Common myeloid progenitor, CD34-positive (primary cell): Measurements from ENCODE around the gene C6orf120.

ENCODE experiments used
- CTCF ChIA-PET: fragments of 350-600 bp; sonication (Branson Sonifier 250); formaldehyde crosslinking; loops from one replicate; lab custom pipeline; 2021; ENCODE audit warnings: antibody characterized with exemption; lab: Charles Lee
- POLR2A ChIA-PET: fragments of 350-600 bp; sonication (Branson Sonifier 250); formaldehyde crosslinking; loops from one replicate; lab custom pipeline; 2021; ENCODE audit warnings: antibody characterized with exemption; lab: Charles Lee
- DNase-seq, 3 donors: peaks; one replicate each; pipeline versions ENCODE4 v3.0.0 to v3.0.0-alpha.2; 2013
- H3K27ac ChIP-seq, 2 experiments: 1 replicate in 1 of 2; 2 replicates in 1 of 2; pipeline ENCODE4 v1.7.0; 2013; ENCODE audit warnings: inconsistent platforms in 2 of 2, low read length in 2 of 2, mild to moderate bottlenecking in 2 of 2, low read depth in 1 of 2, moderate library complexity in 1 of 2; ENCODE audit not compliant: severe bottlenecking in 2 of 2, insufficient read depth in 1 of 2, poor library complexity in 1 of 2
- H3K27me3 ChIP-seq, 5 experiments: replicated peaks in 2 of 5; 1 replicate in 3 of 5; 2 replicates in 2 of 5; pipeline versions ENCODE4 v1.6.1 to v1.7.0; 2013; ENCODE audit warnings: low read length in 4 of 5, mild to moderate bottlenecking in 2 of 5, moderate library complexity in 2 of 5, inconsistent platforms in 1 of 5; ENCODE audit not compliant: insufficient read depth in 5 of 5, control insufficient read depth in 4 of 5
- H3K36me3 ChIP-seq, 4 experiments: 1 replicate in 2 of 4; 2 replicates in 2 of 4; pipeline versions ENCODE4 v1.6.1 to v1.7.0; 2013; ENCODE audit warnings: low read length in 3 of 4, control low read depth in 1 of 4, mild to moderate bottlenecking in 1 of 4; ENCODE audit not compliant: control insufficient read depth in 4 of 4, insufficient read depth in 4 of 4
- H3K4me1 ChIP-seq, 4 experiments: 1 replicate in 3 of 4; 2 replicates in 1 of 4; pipeline versions ENCODE4 v1.6.1 to v1.7.1; 2013; ENCODE audit warnings: low read length in 3 of 4, mild to moderate bottlenecking in 3 of 4, control low read depth in 1 of 4, inconsistent platforms in 1 of 4, moderate library complexity in 1 of 4; ENCODE audit not compliant: control insufficient read depth in 4 of 4, insufficient read depth in 4 of 4; ENCODE audit errors: control extremely low read depth in 1 of 4
- H3K4me3 ChIP-seq, 7 experiments: 1 replicate in 4 of 7; 2 replicates in 3 of 7; pipeline versions ENCODE4 v1.5.1 to v1.7.0; 2013; ENCODE audit warnings: mild to moderate bottlenecking in 7 of 7, low read length in 6 of 7, moderate library complexity in 6 of 7, inconsistent platforms in 2 of 7, low read depth in 2 of 7, control low read depth in 1 of 7; ENCODE audit not compliant: insufficient read depth in 4 of 7, control insufficient read depth in 1 of 7; ENCODE audit errors: extremely low read depth in 1 of 7
- H3K9me3 ChIP-seq, 5 experiments: 1 replicate in 4 of 5; 2 replicates in 1 of 5; pipeline versions ENCODE4 v1.6.1 to v1.7.1; 2013; ENCODE audit warnings: low read length in 4 of 5, mild to moderate bottlenecking in 2 of 5, inconsistent platforms in 1 of 5, low read depth in 1 of 5, moderate library complexity in 1 of 5; ENCODE audit not compliant: control insufficient read depth in 4 of 5, insufficient read depth in 2 of 5; ENCODE audit errors: control extremely low read depth in 1 of 5
- WGBS: methylation state at CpG from one replicate; pipeline ENCODE4 v1.1.5; 2013; ENCODE audit not compliant: insufficient coverage; 5-methylcytosine and 5-hydroxymethylcytosine counted together

The C6orf120 gene

DNA sequence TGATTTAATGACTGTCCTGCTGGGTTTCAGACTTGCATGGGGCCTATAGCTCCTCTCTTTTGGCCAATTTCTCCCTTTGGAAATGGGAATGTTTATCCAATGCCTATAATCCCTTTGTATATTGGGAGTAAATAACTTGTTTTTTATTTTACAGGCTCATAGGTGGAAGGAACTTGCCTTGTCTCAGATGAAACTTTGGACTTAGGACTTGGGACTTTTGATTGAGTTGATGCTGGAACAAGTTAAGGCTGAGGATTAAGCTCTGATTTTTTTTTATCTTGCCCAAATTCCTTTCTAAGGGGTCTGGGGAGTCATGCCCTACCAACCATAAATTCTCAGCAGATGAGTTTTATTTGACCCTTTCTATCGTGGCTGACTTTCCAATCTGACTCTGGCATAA, 23.6 kb upstream of the C6orf120 start:
- ChIA-PET POLR2A (no interaction called here), CTCF (no interaction called here)
- 90% methylated on average over 1 of the region's 1 CpG for WGBS
- Histone ChIP-seq H3K27ac (no peak overlapping the region), H3K4me3 (no peak overlapping the region), H3K27me3 (no peaks in the 10 kb centered on the region), H3K9me3 (peaks cover 0 to 22% (median 10%) of the 10 kb centered on the region in 5 experiments), H3K36me3 (peaks cover 7 to 53% (median 23%) of the 10 kb centered on the region in 4 experiments), H3K4me1 (no peaks in the 10 kb centered on the region)
- DNase-seq: no peak

DNA sequence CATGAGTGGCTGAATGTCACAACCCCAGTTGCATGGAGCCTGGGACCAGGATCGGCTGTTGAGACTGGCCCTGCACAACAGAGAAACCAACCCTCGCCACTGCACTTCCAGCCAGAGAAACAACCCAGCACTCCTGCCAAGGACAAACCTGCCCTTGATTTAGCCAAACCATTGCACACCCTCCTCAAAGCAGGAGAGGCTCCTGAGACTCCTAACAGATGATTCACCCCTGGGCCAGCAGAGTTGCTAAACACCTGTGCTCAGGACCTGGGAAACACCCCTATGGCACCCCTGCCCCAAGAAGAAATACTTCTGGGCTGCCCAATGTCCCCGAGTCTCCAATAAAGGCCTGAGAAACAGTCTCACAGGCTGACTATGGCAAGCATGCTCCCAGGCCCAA, 17.9 kb upstream of the C6orf120 start:
- peaks cover 12 to 78% (median 46%) of the 10 kb centered on the region in 4 experiments for H3K36me3 ChIP-seq
- H3K9me3 ChIP-seq: peaks cover 5 to 72% (median 28%) of the 10 kb centered on the region in 5 experiments
- no peaks in the 10 kb centered on the region for H3K4me1 ChIP-seq
- no peaks in the 10 kb centered on the region for H3K27me3 ChIP-seq
- 96% methylated on average over 3 of the region's 3 CpGs for WGBS
- no peak overlapping the region for H3K4me3 ChIP-seq
- no peak overlapping the region for H3K27ac ChIP-seq
- ChIA-PET POLR2A (no interaction called here), CTCF (no interaction called here)
- DNase-seq: no peak

DNA sequence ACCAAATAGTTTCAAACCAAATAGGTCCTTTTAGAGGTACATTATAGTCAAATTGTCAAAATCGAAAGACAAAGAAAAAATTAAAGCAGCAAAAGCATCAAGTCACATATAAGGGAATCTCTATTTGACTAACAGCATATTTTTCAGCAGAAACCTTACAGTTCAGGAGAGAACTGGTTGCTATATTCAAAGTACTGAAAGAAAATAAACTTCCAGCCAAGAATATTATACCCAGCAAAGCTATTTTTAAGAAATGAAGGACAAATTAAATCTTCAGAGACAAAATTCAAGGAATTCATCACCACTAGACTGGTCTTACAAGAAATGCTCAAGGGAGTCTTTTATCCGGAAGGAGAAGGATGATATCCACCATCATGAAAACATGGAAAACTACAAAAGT, 16.1 kb upstream of the C6orf120 start:
- no peak overlapping the region for H3K4me3 ChIP-seq
- WGBS: no CpG with 5 or more reads among the region's 2 CpGs
- POLR2A ChIA-PET: no interaction called here
- H3K36me3 ChIP-seq: peaks cover 10 to 85% (median 50%) of the 10 kb centered on the region in 4 experiments
- peaks cover 7 to 84% (median 35%) of the 10 kb centered on the region in 5 experiments for H3K9me3 ChIP-seq
- DNase-seq: peak in 1 of 3 donors; percentile 13
- H3K27ac ChIP-seq: no peak overlapping the region
- no peaks in the 10 kb centered on the region for H3K4me1 ChIP-seq
- no peaks in the 10 kb centered on the region for H3K27me3 ChIP-seq
- CTCF ChIA-PET: no interaction called here

DNA sequence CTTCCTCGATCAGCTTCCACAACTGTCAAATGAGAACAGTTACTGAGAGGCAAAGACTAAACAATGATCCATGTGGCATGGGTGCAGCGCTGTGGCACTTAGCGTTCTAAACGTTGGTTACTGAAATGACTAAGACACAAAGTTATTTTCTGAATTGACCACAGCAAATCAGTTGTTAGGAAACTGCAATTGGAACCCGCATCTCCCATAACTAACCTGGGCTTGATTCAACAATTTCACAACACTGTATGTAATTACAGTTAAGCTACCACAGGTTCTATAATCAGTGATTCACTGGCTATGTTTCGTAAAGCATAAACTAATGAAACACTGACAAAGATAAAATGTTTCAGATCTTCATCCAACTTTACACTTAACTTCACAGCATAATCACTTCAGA, 12.6 kb upstream of the C6orf120 start:
- Histone ChIP-seq H3K27ac (no peak overlapping the region), H3K27me3 (no peaks in the 10 kb centered on the region), H3K36me3 (peaks cover 5 to 65% (median 32%) of the 10 kb centered on the region in 4 experiments), H3K4me1 (no peaks in the 10 kb centered on the region), H3K9me3 (peaks cover 7 to 81% (median 31%) of the 10 kb centered on the region in 5 experiments), H3K4me3 (no peak overlapping the region)
- 97% methylated on average over 6 of the region's 6 CpGs for WGBS
- ChIA-PET CTCF (no interaction called here), POLR2A (no interaction called here)
- no peak for DNase-seq

DNA sequence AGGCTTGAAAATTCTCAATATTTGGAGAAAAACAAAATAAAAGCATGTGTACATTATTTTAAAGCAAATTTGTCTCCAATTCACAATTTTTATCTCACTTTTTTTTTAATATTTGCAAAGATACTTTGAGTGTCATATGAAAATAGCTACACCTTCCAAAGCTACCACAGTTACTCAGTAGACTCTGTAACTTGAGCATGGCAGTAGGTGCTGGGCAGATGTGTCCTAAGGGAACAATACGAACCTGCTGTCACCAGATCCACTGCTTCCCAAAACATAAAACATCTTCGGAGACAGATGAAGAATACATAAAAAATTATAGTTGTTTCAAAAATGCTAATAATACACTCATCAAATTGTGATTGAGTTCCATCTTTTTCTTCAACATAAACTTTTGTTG, 10.7 kb upstream of the C6orf120 start:
- ChIA-PET POLR2A (interaction anchor here (0.7 kb wide), 1 partner anchor 117 kb away, joined by 3 read pairs; no protein-coding TSS in a partner anchor), CTCF (no interaction called here)
- H3K4me1 ChIP-seq: no peaks in the 10 kb centered on the region
- no peak overlapping the region for H3K4me3 ChIP-seq
- no CpG with 5 or more reads among the region's 2 CpGs for WGBS
- H3K36me3 ChIP-seq: peaks cover 5 to 57% (median 29%) of the 10 kb centered on the region in 4 experiments
- H3K27me3 ChIP-seq: no peaks in the 10 kb centered on the region
- DNase-seq: no peak
- no peak overlapping the region for H3K27ac ChIP-seq
- H3K9me3 ChIP-seq: peaks cover 5 to 82% (median 26%) of the 10 kb centered on the region in 5 experiments

DNA sequence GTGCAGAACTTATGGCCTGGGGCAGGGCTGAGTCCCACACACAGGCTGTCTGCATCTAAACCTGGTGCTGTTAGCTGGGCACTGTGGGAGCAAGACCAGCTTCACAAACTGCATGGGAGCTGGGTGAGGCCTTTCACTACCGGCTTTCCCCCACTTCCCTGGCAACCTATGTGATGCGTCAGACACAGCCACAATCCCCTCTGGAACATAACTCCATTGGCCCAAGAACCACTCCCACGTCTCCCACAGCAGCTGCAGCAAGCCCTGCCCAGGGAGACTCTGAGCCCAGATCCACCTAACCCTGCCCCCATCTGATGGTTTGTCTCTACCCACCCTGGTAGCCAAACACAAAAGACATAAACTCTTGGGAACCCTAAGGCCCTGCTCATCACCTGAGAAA, 9.4 kb upstream of the C6orf120 start:
- no peak for DNase-seq
- ChIA-PET CTCF (interaction anchor here (0.8 kb wide), 2 partner anchors 8 to 9 kb away, joined by 3 read pairs; partner anchors contain the start of genes C6orf120 and WDR27), POLR2A (no interaction called here)
- H3K4me3 ChIP-seq: no peak overlapping the region
- peaks cover 4 to 53% (median 23%) of the 10 kb centered on the region in 4 experiments for H3K36me3 ChIP-seq
- 100% methylated on average over 3 of the region's 3 CpGs for WGBS
- no peaks in the 10 kb centered on the region for H3K27me3 ChIP-seq
- no peak overlapping the region for H3K27ac ChIP-seq
- peaks cover 2 to 72% (median 23%) of the 10 kb centered on the region in 5 experiments for H3K9me3 ChIP-seq
- no peaks in the 10 kb centered on the region for H3K4me1 ChIP-seq

DNA sequence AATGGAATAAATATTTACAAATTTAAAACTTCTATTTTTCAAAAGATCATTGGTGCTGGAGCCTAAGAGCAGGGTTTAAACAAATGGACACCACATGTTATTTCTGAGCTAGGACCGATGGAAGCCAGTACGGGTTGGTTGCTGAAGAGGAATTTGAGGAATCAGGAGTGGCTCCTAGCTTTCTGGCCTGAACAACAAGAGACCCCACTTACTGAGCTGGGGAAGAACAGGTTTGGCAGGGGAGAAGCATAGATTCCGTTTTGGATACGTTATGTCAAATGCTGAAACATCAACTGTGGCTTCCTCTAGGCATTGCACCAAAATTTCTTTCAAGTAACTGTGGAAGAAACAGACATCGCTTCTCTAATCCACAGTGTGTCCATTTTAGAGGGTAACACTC, 6.8 kb upstream of the C6orf120 start:
- DNase-seq: no peak
- POLR2A ChIA-PET: no interaction called here
- 96% methylated on average over 5 of the region's 5 CpGs for WGBS
- Histone ChIP-seq H3K27ac (no peak overlapping the region), H3K4me3 (no peak overlapping the region), H3K4me1 (peaks cover 0 to 4% (median under 1%) of the 10 kb centered on the region in 4 experiments), H3K36me3 (peaks cover 0 to 40% (median 22%) of the 10 kb centered on the region in 4 experiments), H3K27me3 (no peaks in the 10 kb centered on the region), H3K9me3 (peaks cover 0 to 50% (median 17%) of the 10 kb centered on the region in 5 experiments)
- CTCF ChIA-PET: no interaction called here
